ENCODE measurements around the gene SLK. TPM values are rescaled to one million over a fixed set of nuclear protein-coding genes. Genes with fewer than 3 reads are reported as not detected.

The SLK gene
- total RNA-seq, 2 donors from 2014 or later = 21.7 to 24.1 TPM

Other genes with a start within 250 kb of the SLK start
- 10 to 100 TPM in 1 of 2 donors, 1 to 10 TPM in 1; 8.7 to 13.7 TPM for gene SH3PXD2A, start 111.6 kb upstream of the SLK start, total RNA-seq
- 10 to 100 TPM; 38.6 to 54.5 TPM for gene STN1, start 49.0 kb upstream of the SLK start, total RNA-seq
- gene COL17A1, start 118.7 kb downstream of the SLK start, total RNA-seq = not detected
- 10 to 100 TPM; 14.8 to 19.4 TPM for gene SFR1, start 155.0 kb downstream of the SLK start, total RNA-seq

Data from activated naive CD4-positive, alpha-beta T cell treated with anti-CD3 and anti-CD28 coated beads, Interleukin-2, amount 50 U/mL, for 72 hours (primary cell).